HCT116 (cell line): ENCODE results near the gene HLA-DOA. TPM values are rescaled to one million over a fixed set of nuclear protein-coding genes. Genes with fewer than 3 reads are reported as not detected.

Experiments
- ATAC-seq: fragments of 200-7000 bp; cut with Tn5 transposase; 2 replicates; pipeline ENCODE4 v1.9.1; 2020; ENCODE audit warnings: mild to moderate bottlenecking, moderate library complexity
- BruUV-seq: library from RNA; stranded (reverse); fragments of 400-500 nt; replicated peaks from 2 replicates; lab custom pipeline; 2021; lab: Mats Ljungman, UMichigan
- CTCF ChIA-PET: fragments of 300-600 bp; sonication (Branson Sonifier 250); formaldehyde crosslinking; loops from one replicate; lab custom pipeline; 2021; ENCODE audit warnings: antibody characterized with exemption; lab: Charles Lee
- POLR2A ChIA-PET: fragments of 300-600, 350-600 bp; sonication (Branson Sonifier 250); formaldehyde crosslinking; loops from one replicate; lab custom pipeline; 2021; ENCODE audit warnings: antibody characterized with exemption; lab: Charles Lee
- RAD21 ChIA-PET, 2 experiments: fragments of 300-600 bp; sonication (Branson Sonifier 250); formaldehyde crosslinking; loops; one replicate each; lab custom pipeline; 2023; ENCODE audit warnings: low total read pairs in 2 of 2; ENCODE audit not compliant: uncharacterized antibody in 2 of 2, unreplicated experiment in 2 of 2, low non-redundant PET in 1 of 2; lab: Charles Lee
- DNase-seq: peaks from one replicate; pipeline ENCODE4 v3.0.0-alpha.2; 2010; ENCODE audit warnings: low read depth, low spot score
- H2AFZ ChIP-seq: fragments of 200-600 bp; shearing (Covaris generic), sonication (generic); 2 replicates; pipeline ENCODE4 v1.6.1; 2017; ENCODE audit warnings: low read depth, mixed run types, mixed read lengths, antibody characterized with exemption, low read length; ENCODE audit not compliant: poor library complexity, severe bottlenecking
- H3K27ac ChIP-seq: 2 replicates; pipeline ENCODE4 v1.5.1; 2012; ENCODE audit warnings: low read depth, low read length
- H3K27me3 ChIP-seq: fragments of 200-600 bp; sonication (generic); 2 replicates; pipeline ENCODE4 v1.6.1; 2016; ENCODE audit warnings: mixed run types, low read length, mixed read lengths; ENCODE audit not compliant: insufficient read depth
- H3K36me3 ChIP-seq, 2 experiments: fragments of 200-500 bp in 1 of 2; fragments of 200-600 bp in 1 of 2; sonication (Bioruptor generic) in 1 of 2; sonication (generic) in 1 of 2; 2 replicates each; pipeline versions ENCODE4 v1.5.1 to v1.6.1; 2014 to 2016; ENCODE audit warnings: low read length in 2 of 2, inconsistent platforms in 1 of 2, mixed read lengths in 1 of 2, mixed run types in 1 of 2; ENCODE audit not compliant: insufficient read depth in 2 of 2, control insufficient read depth in 1 of 2
- H3K4me1 ChIP-seq, 2 experiments: fragments of 200-600 bp in 1 of 2; sonication (generic) in 1 of 2; 2 replicates each; pipeline versions ENCODE4 v1.5.1 to v1.6.1; 2012 to 2017; ENCODE audit warnings: low read length in 2 of 2, inconsistent platforms in 1 of 2, mild to moderate bottlenecking in 1 of 2, mixed read lengths in 1 of 2, mixed run types in 1 of 2, moderate library complexity in 1 of 2; ENCODE audit not compliant: insufficient read depth in 2 of 2, control insufficient read depth in 1 of 2
- H3K4me2 ChIP-seq: fragments of 200-600 bp; sonication (generic); 2 replicates; pipeline ENCODE4 v1.6.1; 2017; ENCODE audit warnings: mixed run types, low read length, mixed read lengths
- H3K4me3 ChIP-seq, 2 experiments: fragments of 200-600 bp in 1 of 2; sonication (generic) in 1 of 2; replicated peaks in 1 of 2; 2 replicates each; pipeline ENCODE4 v1.5.1; 2011 to 2016; ENCODE audit warnings: low read length in 2 of 2, control low read depth in 1 of 2, low read depth in 1 of 2, mild to moderate bottlenecking in 1 of 2, mixed read lengths in 1 of 2, mixed run types in 1 of 2
- H3K79me2 ChIP-seq: fragments of 200-600 bp; sonication (generic); 2 replicates; pipeline ENCODE4 v1.6.1; 2017; ENCODE audit warnings: mild to moderate bottlenecking, mixed run types, low read length, moderate library complexity, mixed read lengths; ENCODE audit not compliant: insufficient read depth
- H3K9ac ChIP-seq: fragments of 200-600 bp; sonication (generic); 2 replicates; pipeline ENCODE4 v1.6.1; 2016; ENCODE audit warnings: low read length, mixed read lengths
- H3K9me2 ChIP-seq: fragments of 200-600 bp; sonication (generic), shearing (Covaris generic); 2 replicates; pipeline ENCODE4 v1.6.1; 2017; ENCODE audit warnings: mixed run types, mild to moderate bottlenecking, moderate library complexity; ENCODE audit not compliant: insufficient read depth
- H3K9me3 ChIP-seq, 2 experiments: fragments of 200-500 bp in 1 of 2; fragments of 200-600 bp in 1 of 2; sonication (Bioruptor generic) in 1 of 2; sonication (generic) in 1 of 2; 2 replicates each; pipeline ENCODE4 v1.6.1; 2014 to 2017; ENCODE audit warnings: low read length in 2 of 2, mixed read lengths in 2 of 2, inconsistent platforms in 1 of 2, low read depth in 1 of 2, mild to moderate bottlenecking in 1 of 2, mixed run types in 1 of 2, moderate library complexity in 1 of 2; ENCODE audit not compliant: control insufficient read depth in 1 of 2, insufficient read depth in 1 of 2
- H4K20me1 ChIP-seq: fragments of 200-600 bp; sonication (generic), shearing (Covaris generic); 2 replicates; pipeline ENCODE4 v1.6.1; 2017; ENCODE audit warnings: mixed run types, mild to moderate bottlenecking, moderate library complexity; ENCODE audit not compliant: insufficient read depth
- CBX3 ChIP-seq: IDR thresholded peaks from 2 replicates; pipeline ENCODE4 v1.6.1; 2012; ENCODE audit warnings: low read depth
- CTCF ChIP-seq, 3 experiments: fragments of 200-600 bp in 1 of 3; sonication (generic) in 1 of 3; IDR thresholded peaks in 2 of 3; conservative IDR thresholded peaks in 1 of 3; 2 replicates each; pipeline ENCODE4 v1.5.1; 2012 to 2017; ENCODE audit warnings: low read depth in 2 of 3, low read length in 2 of 3, antibody characterized with exemption in 1 of 3, borderline replicate concordance in 1 of 3, control low read depth in 1 of 3, mild to moderate bottlenecking in 1 of 3, mixed read lengths in 1 of 3, mixed run types in 1 of 3, moderate library complexity in 1 of 3; ENCODE audit not compliant: insufficient read depth in 1 of 3
- EGR1 ChIP-seq: IDR thresholded peaks from 2 replicates; pipeline ENCODE4 v1.6.1; 2012; ENCODE audit warnings: low read depth
- ELF1 ChIP-seq: IDR thresholded peaks from 2 replicates; pipeline ENCODE4 v1.6.1; 2012; ENCODE audit warnings: low read depth, borderline replicate concordance
- EZH2 ChIP-seq: fragments of 200-600 bp; sonication (generic); IDR thresholded peaks from 2 replicates; pipeline ENCODE4 v1.6.1; 2017; ENCODE audit warnings: antibody characterized with exemption, mixed run types
- EZH2phosphoT487 ChIP-seq: fragments of 200-600 bp; IDR thresholded peaks from 2 replicates; pipeline ENCODE4 v1.6.1; 2018; ENCODE audit warnings: antibody characterized with exemption, borderline replicate concordance
- FOSL1 ChIP-seq: IDR thresholded peaks from 2 replicates; pipeline ENCODE4 v1.6.1; 2012; ENCODE audit warnings: low read depth
- JUND ChIP-seq: IDR thresholded peaks from 2 replicates; pipeline ENCODE4 v1.6.1; 2012
- MAX ChIP-seq: IDR thresholded peaks from 2 replicates; pipeline ENCODE4 v1.6.1; 2012
- POLR2A ChIP-seq: IDR thresholded peaks from 2 replicates; pipeline ENCODE4 v1.7.0; 2011; ENCODE audit warnings: borderline replicate concordance; ENCODE audit not compliant: insufficient read depth, insufficient read length; ENCODE audit errors: extremely low read depth
- POLR2AphosphoS5 ChIP-seq: IDR thresholded peaks from 2 replicates; pipeline ENCODE4 v1.6.1; 2011; ENCODE audit warnings: mild to moderate bottlenecking, low read depth, low read length, moderate library complexity
- RAD21 ChIP-seq: IDR thresholded peaks from 2 replicates; pipeline ENCODE4 v1.6.1; 2012; ENCODE audit warnings: low read depth, mild to moderate bottlenecking
- SIN3A ChIP-seq: IDR thresholded peaks from 2 replicates; pipeline ENCODE4 v1.6.1; 2012; ENCODE audit warnings: low read depth
- SRF ChIP-seq: IDR thresholded peaks from 2 replicates; pipeline ENCODE4 v1.6.1; 2012; ENCODE audit warnings: low read depth
- TCF7L2 ChIP-seq: IDR thresholded peaks from 2 replicates; pipeline ENCODE4 v1.7.0; 2011; ENCODE audit warnings: borderline replicate concordance, inconsistent platforms; ENCODE audit not compliant: insufficient read depth, insufficient read length; ENCODE audit errors: extremely low read depth
- YY1 ChIP-seq: IDR thresholded peaks from 2 replicates; pipeline ENCODE4 v1.6.1; 2011; ENCODE audit warnings: low read length, low read depth, moderate library complexity, mild to moderate bottlenecking; ENCODE audit not compliant: insufficient replicate concordance; ENCODE audit errors: extremely low read depth
- ZFX ChIP-seq: fragments of 450-650 bp; IDR thresholded peaks from 2 replicates; pipeline ENCODE4 v1.6.1; 2017
- ZNF274 ChIP-seq: fragments of 200-500 bp; sonication (Bioruptor generic); IDR thresholded peaks from 2 replicates; pipeline ENCODE4 v1.6.1; 2014; ENCODE audit warnings: mild to moderate bottlenecking, low read depth, low read length, inconsistent platforms
- intact Hi-C: fragments of 100-400 bp; cut with micrococcal nuclease; formaldehyde crosslinking; loops from 2 replicates; pipeline ENCODE4 v1.10.0; 2022
- total RNA-seq: library from RNA; stranded (reverse); gene quantifications from one replicate; pipeline ENCODE4 v1.2.1, GENCODE V29; 2021; ENCODE audit not compliant: unreplicated experiment
- TF ChIP-seq, protein P1 (sequence below): IDR thresholded peaks from 2 replicates; pipeline ENCODE4 v1.6.1; 2011; ENCODE audit warnings: mild to moderate bottlenecking, low read length, moderate library complexity; ENCODE audit not compliant: insufficient replicate concordance; ENCODE audit errors: extremely low read depth
- TF ChIP-seq, protein P2 (sequence below): IDR thresholded peaks from 2 replicates; pipeline ENCODE4 v1.6.1; 2012

The HLA-DOA gene
- total RNA-seq, 1 experiment from 2014 or later: 0.39 TPM

DNA sequence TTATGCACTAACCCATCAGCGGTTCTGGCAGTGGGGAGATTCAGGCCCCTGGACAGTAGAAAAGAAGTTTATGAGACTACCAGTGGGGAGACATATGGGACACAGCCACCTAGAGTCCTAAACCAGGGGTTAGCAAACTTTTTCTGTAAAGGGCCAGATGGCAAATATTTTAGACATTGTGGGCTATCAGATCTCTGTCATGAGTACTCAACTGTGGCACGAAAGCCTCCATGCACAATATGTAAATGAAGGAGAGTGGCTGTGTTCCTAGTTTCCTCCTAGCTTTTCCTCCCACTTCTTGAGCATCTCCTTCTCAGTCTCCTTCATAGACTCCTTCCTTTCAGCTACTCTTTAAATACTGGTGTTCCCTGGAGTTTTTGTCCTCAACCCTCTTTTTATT lies 53.2 kb downstream of the HLA-DOA start:
- DNase-seq (no peak), ATAC-seq (no peak)
- Histone ChIP-seq H3K4me3 (no peak overlapping the region), H3K9ac (no peak overlapping the region), H3K4me1 (peaks cover 0 to 17% of the 10 kb centered on the region in 2 experiments; a peak in 2 of 4 replicates), H3K27ac (no peak overlapping the region), H3K9me2 (no peaks in the 10 kb centered on the region), H3K79me2 (peaks cover 13% of the 10 kb centered on the region), H2AFZ (no peak overlapping the region), H4K20me1 (no peaks in the 10 kb centered on the region), H3K9me3 (no peaks in the 10 kb centered on the region), H3K36me3 (no peaks in the 10 kb centered on the region), H3K27me3 (no peaks in the 10 kb centered on the region), H3K4me2 (no peak overlapping the region)
- RAD21 ChIA-PET: no interaction called here
- CTCF ChIA-PET: no interaction called here
- POLR2A ChIA-PET: interaction anchor here (8.1 kb wide), 1 partner anchor 13 kb away, joined by 143 read pairs; the partner anchor contains the start of gene BRD2
- TF ChIP-seq ZFX: no peak
- TF ChIP-seq ZNF274: no peak
- TF ChIP-seq EZH2: no peak
- TF ChIP-seq SIN3A: no peak
- TF ChIP-seq, protein P1, sequence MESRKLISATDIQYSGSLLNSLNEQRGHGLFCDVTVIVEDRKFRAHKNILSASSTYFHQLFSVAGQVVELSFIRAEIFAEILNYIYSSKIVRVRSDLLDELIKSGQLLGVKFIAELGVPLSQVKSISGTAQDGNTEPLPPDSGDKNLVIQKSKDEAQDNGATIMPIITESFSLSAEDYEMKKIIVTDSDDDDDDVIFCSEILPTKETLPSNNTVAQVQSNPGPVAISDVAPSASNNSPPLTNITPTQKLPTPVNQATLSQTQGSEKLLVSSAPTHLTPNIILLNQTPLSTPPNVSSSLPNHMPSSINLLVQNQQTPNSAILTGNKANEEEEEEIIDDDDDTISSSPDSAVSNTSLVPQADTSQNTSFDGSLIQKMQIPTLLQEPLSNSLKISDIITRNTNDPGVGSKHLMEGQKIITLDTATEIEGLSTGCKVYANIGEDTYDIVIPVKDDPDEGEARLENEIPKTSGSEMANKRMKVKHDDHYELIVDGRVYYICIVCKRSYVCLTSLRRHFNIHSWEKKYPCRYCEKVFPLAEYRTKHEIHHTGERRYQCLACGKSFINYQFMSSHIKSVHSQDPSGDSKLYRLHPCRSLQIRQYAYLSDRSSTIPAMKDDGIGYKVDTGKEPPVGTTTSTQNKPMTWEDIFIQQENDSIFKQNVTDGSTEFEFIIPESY: no peak
- TF ChIP-seq SRF: no peak
- no peak for TF ChIP-seq EGR1
- TF ChIP-seq EZH2phosphoT487: no peak
- no peak for TF ChIP-seq FOSL1
- TF ChIP-seq, protein P2, sequence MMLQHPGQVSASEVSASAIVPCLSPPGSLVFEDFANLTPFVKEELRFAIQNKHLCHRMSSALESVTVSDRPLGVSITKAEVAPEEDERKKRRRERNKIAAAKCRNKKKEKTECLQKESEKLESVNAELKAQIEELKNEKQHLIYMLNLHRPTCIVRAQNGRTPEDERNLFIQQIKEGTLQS: no peak
- TF ChIP-seq CBX3: no peak
- no peak for TF ChIP-seq MAX
- TF ChIP-seq JUND: no peak
- no peak for TF ChIP-seq YY1
- no peak for TF ChIP-seq POLR2A
- TF ChIP-seq TCF7L2: no peak
- no peak for TF ChIP-seq POLR2AphosphoS5
- no peak for TF ChIP-seq ELF1
- no peak for TF ChIP-seq CTCF (IDR thresholded peaks at IDR 0.05 in 2 of 3, conservative IDR thresholded peaks at IDR 0.05 in 1 of 3; ENCODE audit: borderline replicate concordance in 1 of 3, insufficient read depth in 1 of 3, low read depth in 2 of 3, low read length in 2 of 3)
- no peak for TF ChIP-seq RAD21
- no TSS peak for BruUV-seq
- intact Hi-C loops: no loop called here
